OCI-LY1 (cell line): ENCODE measurements around the gene C11orf21.

ENCODE experiments used
- H2AFZ ChIP-seq: fragments of 200-600 bp; sonication (generic), shearing (Covaris generic); 2 replicates; pipeline ENCODE4 v1.6.0; 2014; ENCODE audit warnings: antibody characterized with exemption, mild to moderate bottlenecking, low read length
- H3F3A ChIP-seq: fragments of 200-600 bp; sonication (generic), shearing (Covaris generic); 2 replicates; pipeline ENCODE4 v1.6.0; 2014; ENCODE audit warnings: mild to moderate bottlenecking, antibody characterized with exemption, low read length, moderate library complexity; ENCODE audit not compliant: insufficient read depth
- H3K27ac ChIP-seq: fragments of 200-600 bp; sonication (generic); 2 replicates; pipeline ENCODE4 v1.5.1; 2014; ENCODE audit warnings: low read length, mixed run types, mild to moderate bottlenecking, low read depth; ENCODE audit not compliant: poor library complexity, severe bottlenecking
- H3K27me3 ChIP-seq: fragments of 200-600 bp; sonication (generic); 2 replicates; pipeline ENCODE4 v1.6.0; 2014; ENCODE audit warnings: antibody characterized with exemption, mild to moderate bottlenecking, low read length, moderate library complexity; ENCODE audit not compliant: insufficient read depth
- H3K36me3 ChIP-seq: fragments of 200-600 bp; sonication (generic); 2 replicates; pipeline ENCODE4 v1.6.1; 2014; ENCODE audit warnings: mild to moderate bottlenecking, antibody characterized with exemption, low read length, moderate library complexity, mixed read lengths; ENCODE audit not compliant: insufficient read depth
- H3K4me1 ChIP-seq: fragments of 200-600 bp; sonication (generic); 2 replicates; pipeline ENCODE4 v1.5.1; 2014; ENCODE audit warnings: mild to moderate bottlenecking, low read length, moderate library complexity; ENCODE audit not compliant: insufficient read depth, severe bottlenecking
- H3K4me2 ChIP-seq: fragments of 200-600 bp; sonication (generic), shearing (Covaris generic); 2 replicates; pipeline ENCODE4 v1.6.1; 2014; ENCODE audit warnings: low read length
- H3K4me3 ChIP-seq: fragments of 200-600 bp; sonication (generic); 2 replicates; pipeline ENCODE4 v1.5.1; 2014; ENCODE audit warnings: low read length, low read depth, mild to moderate bottlenecking, mixed read lengths; ENCODE audit not compliant: poor library complexity, severe bottlenecking
- H3K79me2 ChIP-seq: fragments of 200-600 bp; shearing (Covaris generic); 2 replicates; pipeline ENCODE4 v1.6.1; 2016; ENCODE audit warnings: mixed run types, low read length, mixed read lengths; ENCODE audit not compliant: insufficient read depth
- H3K9ac ChIP-seq: fragments of 200-600 bp; sonication (generic), shearing (Covaris generic); 2 replicates; pipeline ENCODE4 v1.6.1; 2014; ENCODE audit warnings: mild to moderate bottlenecking, low read length, mixed read lengths
- H3K9me2 ChIP-seq: fragments of 200-600 bp; sonication (generic), shearing (Covaris generic); 2 replicates; pipeline ENCODE4 v1.6.1; 2014; ENCODE audit warnings: low read depth, mild to moderate bottlenecking, low read length, mixed read lengths
- H3K9me3 ChIP-seq: fragments of 200-600 bp; shearing (Covaris generic); 2 replicates; pipeline ENCODE4 v1.6.1; 2014; ENCODE audit warnings: low read length, mixed read lengths
- H4K20me1 ChIP-seq: fragments of 200-600 bp; sonication (generic), shearing (Covaris generic); 2 replicates; pipeline ENCODE4 v1.6.0; 2016; ENCODE audit warnings: mild to moderate bottlenecking, low read length; ENCODE audit not compliant: insufficient read depth
- EZH2 ChIP-seq: fragments of 200-600 bp; sonication (generic), shearing (Covaris generic); IDR thresholded peaks from 2 replicates; pipeline ENCODE4 v1.8.0; 2017; ENCODE audit warnings: borderline replicate concordance, mixed run types, mild to moderate bottlenecking, antibody characterized with exemption, low read length, moderate library complexity, mixed read lengths
- TF ChIP-seq, protein P1 (sequence below): fragments of 200-600 bp; sonication (generic), shearing (Covaris generic); IDR thresholded peaks from 2 replicates; pipeline ENCODE4 v1.5.1; 2017; ENCODE audit warnings: mild to moderate bottlenecking, antibody characterized with exemption, low read length, moderate library complexity, mixed read lengths

C11orf21 gene

DNA sequence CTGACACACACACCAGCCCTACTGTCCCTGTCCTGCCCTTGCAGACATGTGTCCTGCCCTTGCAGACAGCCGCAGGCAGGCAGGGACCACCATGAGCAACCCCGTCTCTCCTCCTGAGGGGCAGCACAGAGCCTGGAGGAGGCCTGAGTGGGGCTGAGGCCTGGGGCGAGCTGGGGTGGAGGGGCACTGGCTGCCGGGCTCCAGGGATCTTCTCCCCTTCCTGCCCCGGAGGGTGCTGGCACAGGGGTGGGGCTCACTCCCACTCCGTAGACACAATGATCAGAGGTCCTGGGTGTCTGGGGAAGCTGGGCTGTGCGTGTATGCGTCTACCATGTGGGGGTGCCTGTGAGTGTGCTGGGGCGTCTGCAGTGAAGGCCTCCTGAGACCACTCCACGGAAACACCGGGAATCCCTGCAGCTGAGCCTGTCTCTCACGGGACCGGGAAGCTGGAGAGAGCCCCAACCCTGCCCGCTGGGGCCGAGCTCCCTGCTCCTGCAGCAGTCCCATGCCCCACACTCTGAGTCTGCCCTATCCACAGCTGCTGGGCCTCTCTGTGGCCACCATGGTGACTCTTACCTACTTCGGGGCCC is 683 bp upstream of the C11orf21 start:
- Histone ChIP-seq H3K4me3 (no peak overlapping the region), H3K9me3 (no peaks in the 10 kb centered on the region), H3K36me3 (no peaks in the 10 kb centered on the region), H3K79me2 (no peaks in the 10 kb centered on the region), H3K4me1 (no peaks in the 10 kb centered on the region), H3K27ac (no peak overlapping the region), H2AFZ (no peak overlapping the region), H3K9me2 (no peaks in the 10 kb centered on the region), H4K20me1 (no peaks in the 10 kb centered on the region), H3K27me3 (peaks cover 3% of the 10 kb centered on the region; the same call in 1 of the 2 replicates), H3F3A (no peaks in the 10 kb centered on the region), H3K4me2 (no peak overlapping the region), H3K9ac (no peak overlapping the region)
- TF ChIP-seq, protein P1, sequence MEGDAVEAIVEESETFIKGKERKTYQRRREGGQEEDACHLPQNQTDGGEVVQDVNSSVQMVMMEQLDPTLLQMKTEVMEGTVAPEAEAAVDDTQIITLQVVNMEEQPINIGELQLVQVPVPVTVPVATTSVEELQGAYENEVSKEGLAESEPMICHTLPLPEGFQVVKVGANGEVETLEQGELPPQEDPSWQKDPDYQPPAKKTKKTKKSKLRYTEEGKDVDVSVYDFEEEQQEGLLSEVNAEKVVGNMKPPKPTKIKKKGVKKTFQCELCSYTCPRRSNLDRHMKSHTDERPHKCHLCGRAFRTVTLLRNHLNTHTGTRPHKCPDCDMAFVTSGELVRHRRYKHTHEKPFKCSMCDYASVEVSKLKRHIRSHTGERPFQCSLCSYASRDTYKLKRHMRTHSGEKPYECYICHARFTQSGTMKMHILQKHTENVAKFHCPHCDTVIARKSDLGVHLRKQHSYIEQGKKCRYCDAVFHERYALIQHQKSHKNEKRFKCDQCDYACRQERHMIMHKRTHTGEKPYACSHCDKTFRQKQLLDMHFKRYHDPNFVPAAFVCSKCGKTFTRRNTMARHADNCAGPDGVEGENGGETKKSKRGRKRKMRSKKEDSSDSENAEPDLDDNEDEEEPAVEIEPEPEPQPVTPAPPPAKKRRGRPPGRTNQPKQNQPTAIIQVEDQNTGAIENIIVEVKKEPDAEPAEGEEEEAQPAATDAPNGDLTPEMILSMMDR: no peak
- TF ChIP-seq EZH2: no peak

DNA sequence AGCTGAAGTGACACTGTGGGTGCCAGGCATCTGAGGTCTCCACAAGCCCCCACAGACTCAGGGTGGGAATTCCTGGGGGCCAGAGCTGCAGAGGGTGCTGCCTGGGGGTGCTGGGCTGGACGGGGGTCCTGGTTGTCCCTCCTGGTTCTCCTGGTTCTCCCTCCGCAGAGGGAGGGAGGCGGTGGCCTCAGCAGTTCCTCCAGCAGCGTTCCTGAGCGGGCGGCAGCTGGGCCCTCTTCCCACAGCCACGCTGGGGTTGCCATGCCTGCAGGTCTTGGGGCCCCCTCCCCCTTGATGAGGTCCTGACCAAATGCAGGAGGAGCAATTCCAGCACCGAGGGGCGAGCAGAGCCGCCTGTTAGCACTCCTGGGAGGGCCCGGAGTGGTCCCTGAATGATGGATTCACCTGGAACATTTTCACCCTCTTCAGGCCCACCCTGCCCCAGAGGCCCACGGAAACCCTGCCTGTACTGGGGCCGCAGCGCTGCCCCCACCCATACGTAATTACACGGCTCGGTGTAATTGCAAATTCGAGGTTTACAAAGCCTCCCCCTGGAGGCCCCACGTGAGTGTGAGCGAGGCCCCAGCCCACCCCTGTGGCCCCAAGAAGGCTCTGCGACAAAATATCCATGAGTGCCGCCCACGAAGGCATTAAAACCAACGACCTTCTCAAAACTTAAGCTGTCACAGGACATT is 635 bp downstream of the C11orf21 start:
- peaks cover 3% of the 10 kb centered on the region; the same call in 1 of the 2 replicates for H3K27me3 ChIP-seq
- H3K9me3 ChIP-seq: no peaks in the 10 kb centered on the region
- H2AFZ ChIP-seq: no peak overlapping the region
- TF ChIP-seq, protein P1: no peak
- no peak for TF ChIP-seq EZH2
- H3K4me3 ChIP-seq: no peak overlapping the region
- no peaks in the 10 kb centered on the region for H3K9me2 ChIP-seq
- H3K79me2 ChIP-seq: no peaks in the 10 kb centered on the region
- H3K4me2 ChIP-seq: no peak overlapping the region
- no peak overlapping the region for H3K9ac ChIP-seq
- no peaks in the 10 kb centered on the region for H3K4me1 ChIP-seq
- H3K27ac ChIP-seq: no peak overlapping the region
- no peaks in the 10 kb centered on the region for H3K36me3 ChIP-seq
- no peaks in the 10 kb centered on the region for H4K20me1 ChIP-seq
- no peaks in the 10 kb centered on the region for H3F3A ChIP-seq

DNA sequence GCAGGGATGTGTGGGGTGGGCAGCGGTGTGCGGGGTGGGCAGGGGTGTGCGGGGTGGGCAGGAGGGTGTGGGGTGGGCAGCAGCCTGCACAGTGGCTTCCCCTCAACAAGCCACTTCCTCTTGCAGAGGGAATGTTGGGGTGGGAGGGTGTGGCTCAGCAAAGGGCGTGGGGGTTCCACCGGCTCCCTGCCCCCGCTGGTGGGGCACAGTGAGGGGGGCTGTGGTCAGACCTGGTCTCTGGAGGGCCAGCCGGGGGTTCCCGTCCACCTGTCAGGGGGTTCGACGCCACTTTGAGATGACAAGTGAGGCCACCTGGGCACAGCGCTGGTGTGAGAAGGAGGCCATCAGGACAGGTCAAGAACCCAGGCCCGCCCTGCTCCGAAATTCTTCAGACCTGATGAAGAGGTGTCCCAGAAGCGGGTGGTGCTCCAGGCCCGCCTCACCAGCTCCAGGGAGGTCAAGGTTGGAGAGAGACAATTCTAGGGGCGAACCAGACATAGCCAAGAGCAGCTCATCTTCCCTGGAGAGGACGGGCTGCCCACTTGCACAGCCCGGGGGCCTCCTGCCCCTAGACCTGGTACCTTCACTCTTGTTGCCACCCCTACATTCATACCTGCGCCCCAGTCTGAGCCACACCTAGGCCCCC is 1.3 kb downstream of the C11orf21 start:
- H4K20me1 ChIP-seq: no peaks in the 10 kb centered on the region
- H3F3A ChIP-seq: no peaks in the 10 kb centered on the region
- H2AFZ ChIP-seq: no peak overlapping the region
- no peaks in the 10 kb centered on the region for H3K9me2 ChIP-seq
- H3K9ac ChIP-seq: no peak overlapping the region
- H3K4me3 ChIP-seq: no peak overlapping the region
- no peaks in the 10 kb centered on the region for H3K79me2 ChIP-seq
- no peaks in the 10 kb centered on the region for H3K9me3 ChIP-seq
- H3K36me3 ChIP-seq: no peaks in the 10 kb centered on the region
- peaks cover 3% of the 10 kb centered on the region; the same call in 1 of the 2 replicates for H3K27me3 ChIP-seq
- H3K4me1 ChIP-seq: no peaks in the 10 kb centered on the region
- H3K4me2 ChIP-seq: no peak overlapping the region
- TF ChIP-seq EZH2: no peak
- TF ChIP-seq, protein P1: no peak
- H3K27ac ChIP-seq: no peak overlapping the region
